Ectodermal cell (in vitro differentiated cells): ENCODE results near the gene LRRC18.

Experiments
- H3K27ac ChIP-seq: 2 replicates; pipeline ENCODE4 v1.7.0; 2013; ENCODE audit warnings: mild to moderate bottlenecking, low read depth, low read length; ENCODE audit not compliant: insufficient read depth, poor library complexity, severe bottlenecking
- H3K27me3 ChIP-seq: 2 replicates; pipeline ENCODE4 v1.7.0; 2013; ENCODE audit warnings: mild to moderate bottlenecking, low read length; ENCODE audit not compliant: insufficient read depth, control insufficient read depth, poor library complexity, severe bottlenecking
- H3K36me3 ChIP-seq: one replicate; pipeline ENCODE4 v1.7.0; 2013; ENCODE audit warnings: low read length; ENCODE audit not compliant: control insufficient read depth, insufficient read depth
- H3K4me1 ChIP-seq: one replicate; pipeline ENCODE4 v1.7.0; 2013; ENCODE audit warnings: low read length; ENCODE audit not compliant: control insufficient read depth, insufficient read depth
- H3K4me3 ChIP-seq: 2 replicates; pipeline ENCODE4 v1.7.0; 2013; ENCODE audit warnings: low read depth, low read length, control low read depth; ENCODE audit not compliant: insufficient read depth
- H3K9me3 ChIP-seq: 2 replicates; pipeline ENCODE4 v1.7.0; 2013; ENCODE audit warnings: mild to moderate bottlenecking, low read length, moderate library complexity; ENCODE audit not compliant: control insufficient read depth
- WGBS, 2 experiments: methylation state at CpG; one replicate each; pipeline ENCODE4 v1.1.7; 2013; ENCODE audit warnings: missing lambda C conversion rate in 2 of 2; 5-methylcytosine and 5-hydroxymethylcytosine counted together

Gene LRRC18

DNA sequence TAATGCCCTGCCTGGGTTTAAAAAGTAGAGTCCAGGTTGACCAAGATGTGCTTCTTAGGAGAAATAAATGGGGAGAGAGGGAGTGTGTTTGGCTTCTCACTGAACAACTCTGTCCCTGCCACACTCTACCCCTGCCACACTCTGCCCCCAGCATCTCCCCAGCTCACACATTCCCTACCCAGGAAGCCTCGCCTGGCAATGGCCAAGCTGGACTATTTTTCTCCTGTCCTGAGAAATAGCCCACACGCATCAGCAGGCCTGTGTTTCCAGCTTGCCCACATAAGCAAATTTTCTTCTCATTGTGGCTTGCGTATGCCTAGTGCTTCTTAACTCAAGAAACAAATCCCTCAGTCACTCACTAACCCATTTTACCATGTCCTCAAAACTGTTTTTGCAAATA, 1.8 kb downstream of the LRRC18 start:
- H3K4me1 ChIP-seq = peaks cover 9% of the 10 kb centered on the region
- H3K9me3 ChIP-seq = no peaks in the 10 kb centered on the region
- no peak overlapping the region for H3K27ac ChIP-seq
- H3K27me3 ChIP-seq = no peaks in the 10 kb centered on the region
- H3K4me3 ChIP-seq = no peak overlapping the region
- 91 to 94% methylated on average over 3 of the region's 3 CpGs for WGBS, 2 experiments
- H3K36me3 ChIP-seq = no peaks in the 10 kb centered on the region

DNA sequence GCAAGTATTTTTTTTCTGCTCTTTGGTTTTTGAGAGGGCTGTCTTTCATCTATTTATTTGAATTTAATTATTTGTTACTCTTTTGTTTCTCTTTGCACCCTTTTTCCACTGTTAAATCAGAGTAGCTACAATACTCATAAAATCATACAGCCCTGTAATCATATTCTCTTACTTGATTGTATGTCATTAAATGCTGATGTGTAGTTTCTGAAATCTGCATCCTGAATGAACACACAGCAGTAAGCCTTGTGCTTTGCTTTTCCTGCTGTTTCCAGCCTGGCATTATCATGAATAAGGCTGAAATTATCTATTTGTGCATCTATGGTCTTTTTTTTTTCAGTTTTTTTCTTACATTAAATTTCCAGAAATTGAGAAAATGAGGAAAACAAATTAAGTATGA, 4.1 kb downstream of the LRRC18 start:
- H3K9me3 ChIP-seq = no peaks in the 10 kb centered on the region
- no peak overlapping the region for H3K4me3 ChIP-seq
- no peaks in the 10 kb centered on the region for H3K27me3 ChIP-seq
- peaks cover 3% of the 10 kb centered on the region for H3K4me1 ChIP-seq
- no peaks in the 10 kb centered on the region for H3K36me3 ChIP-seq
- H3K27ac ChIP-seq = no peak overlapping the region

DNA sequence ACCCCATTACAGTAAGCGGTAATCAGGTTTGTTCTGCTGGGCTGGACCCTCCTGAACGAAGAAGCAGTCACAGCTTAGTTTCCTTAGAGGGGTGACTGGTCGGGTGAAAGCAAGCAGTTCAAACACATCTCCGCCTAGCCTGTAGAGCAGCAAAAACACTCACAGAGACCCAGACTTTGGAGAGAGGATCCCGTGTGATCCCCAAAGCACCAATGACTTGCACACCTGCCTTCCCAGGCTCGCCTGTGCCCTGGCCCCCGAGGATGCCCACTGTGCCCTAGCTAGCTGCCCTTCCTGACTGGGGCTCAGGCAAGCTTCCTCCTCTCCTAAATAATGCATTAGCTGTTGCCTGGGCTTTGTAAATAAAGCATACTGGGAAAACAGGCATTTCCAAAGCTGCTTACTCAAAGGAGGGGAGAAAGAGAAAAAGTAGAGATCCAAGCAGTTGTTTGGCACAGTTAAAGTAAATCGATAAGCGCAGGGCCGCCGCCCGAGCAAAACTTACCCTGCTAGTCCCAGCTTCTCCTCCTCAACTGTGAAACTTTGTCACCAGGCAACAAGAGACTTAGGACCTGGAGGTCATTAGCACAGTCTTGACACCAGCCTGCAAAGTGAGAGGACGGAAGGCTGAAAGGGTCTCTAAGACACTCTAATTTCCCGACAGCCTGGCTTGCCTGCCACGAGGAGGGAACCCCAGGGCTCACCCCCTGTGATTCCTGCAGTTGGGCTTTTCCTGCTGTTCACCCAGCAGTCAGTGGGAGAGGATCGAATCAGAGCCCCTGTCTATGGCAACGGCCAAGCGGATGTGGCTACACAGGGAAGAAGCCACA, 4.8 kb downstream of the LRRC18 start:
- H3K36me3 ChIP-seq = no peaks in the 10 kb centered on the region
- no peaks in the 10 kb centered on the region for H3K9me3 ChIP-seq
- no peak overlapping the region for H3K4me3 ChIP-seq
- 74 to 75% methylated on average over 18 of the region's 18 CpGs for WGBS, 2 experiments
- H3K27me3 ChIP-seq = no peaks in the 10 kb centered on the region
- H3K27ac ChIP-seq = no peak overlapping the region
- peaks cover 3% of the 10 kb centered on the region for H3K4me1 ChIP-seq

GRCh38 chr10:48932831-48933664, 6.6 kb downstream of the LRRC18 start:
- H3K4me1 ChIP-seq = peaks cover 3% of the 10 kb centered on the region
- H3K27ac ChIP-seq = no peak overlapping the region
- H3K27me3 ChIP-seq = no peaks in the 10 kb centered on the region
- no peak overlapping the region for H3K4me3 ChIP-seq
- no peaks in the 10 kb centered on the region for H3K9me3 ChIP-seq
- no peaks in the 10 kb centered on the region for H3K36me3 ChIP-seq
- 91 to 93% methylated on average over 7 of the region's 7 CpGs for WGBS, 2 experiments

- H3K36me3 ChIP-seq = no peaks in the 10 kb centered on the region
- WGBS, 2 experiments = 53 to 69% methylated on average over 4 of the region's 4 CpGs
- H3K27ac ChIP-seq = no peak overlapping the region
- H3K9me3 ChIP-seq = no peaks in the 10 kb centered on the region
- no peaks in the 10 kb centered on the region for H3K27me3 ChIP-seq
- H3K4me1 ChIP-seq = peaks cover 3% of the 10 kb centered on the region
- H3K4me3 ChIP-seq = no peak overlapping the region
Measured at GRCh38 chr10:48931188-48931587, 8.5 kb downstream of the LRRC18 start.

GRCh38 chr10:48929413-48929990, 10.1 kb downstream of the LRRC18 start:
- Histone ChIP-seq H3K4me1 (peaks cover 3% of the 10 kb centered on the region), H3K27me3 (no peaks in the 10 kb centered on the region), H3K4me3 (no peak overlapping the region), H3K9me3 (no peaks in the 10 kb centered on the region), H3K27ac (no peak overlapping the region), H3K36me3 (no peaks in the 10 kb centered on the region)
- WGBS, 2 experiments = 70 to 71% methylated on average over 5 of the region's 5 CpGs

DNA sequence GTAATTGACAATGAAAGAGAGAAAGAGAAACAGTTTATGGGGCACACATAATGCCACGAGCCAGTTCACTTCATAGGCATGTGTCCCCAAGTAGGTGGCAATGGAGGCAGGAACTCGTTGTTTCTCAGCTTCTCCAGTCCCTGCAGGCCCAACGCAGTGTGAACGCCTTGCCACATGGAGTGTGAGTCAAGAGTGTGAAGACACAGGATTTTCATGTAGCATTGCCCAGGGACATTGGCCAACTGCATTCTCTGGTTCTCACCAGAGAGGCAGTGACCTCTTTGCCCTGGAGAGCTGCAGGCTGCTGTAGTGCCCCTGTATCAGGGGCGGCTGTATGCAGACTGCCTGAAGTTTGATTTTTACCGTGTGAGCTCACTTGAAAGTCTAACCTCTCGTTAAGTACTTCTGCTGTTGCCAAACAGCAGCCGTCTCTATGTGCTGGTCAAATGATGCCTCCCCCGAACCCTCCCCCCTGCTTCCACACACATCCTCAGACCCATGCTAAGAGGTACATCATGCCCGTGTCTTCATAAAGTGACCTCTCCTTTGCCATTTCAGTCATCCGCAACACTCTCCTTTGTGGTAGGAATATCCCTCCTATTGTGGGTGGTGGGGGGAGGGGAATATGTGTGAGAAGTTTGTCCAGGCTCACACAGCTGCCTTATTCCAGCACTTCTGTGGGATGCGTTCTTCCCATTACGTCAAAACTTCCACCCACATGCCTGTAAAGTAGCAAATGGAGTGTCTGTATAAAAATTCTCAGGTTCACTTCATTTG, 12.7 kb downstream of the LRRC18 start:
- no peaks in the 10 kb centered on the region for H3K27me3 ChIP-seq
- H3K36me3 ChIP-seq = no peaks in the 10 kb centered on the region
- no peak overlapping the region for H3K27ac ChIP-seq
- WGBS, 2 experiments = 90 to 92% methylated on average over 11 to 13 of the region's 13 CpGs
- peaks cover 3% of the 10 kb centered on the region for H3K4me1 ChIP-seq
- H3K4me3 ChIP-seq = no peak overlapping the region
- no peaks in the 10 kb centered on the region for H3K9me3 ChIP-seq

- 89 to 93% methylated on average over 1 of the region's 1 CpG for WGBS, 2 experiments
- Histone ChIP-seq H3K9me3 (no peaks in the 10 kb centered on the region), H3K27ac (no peak overlapping the region), H3K27me3 (no peaks in the 10 kb centered on the region), H3K36me3 (no peaks in the 10 kb centered on the region), H3K4me3 (no peak overlapping the region), H3K4me1 (peaks cover 3% of the 10 kb centered on the region)
Measured at GRCh38 chr10:48926255-48926654, 13.4 kb downstream of the LRRC18 start.

DNA sequence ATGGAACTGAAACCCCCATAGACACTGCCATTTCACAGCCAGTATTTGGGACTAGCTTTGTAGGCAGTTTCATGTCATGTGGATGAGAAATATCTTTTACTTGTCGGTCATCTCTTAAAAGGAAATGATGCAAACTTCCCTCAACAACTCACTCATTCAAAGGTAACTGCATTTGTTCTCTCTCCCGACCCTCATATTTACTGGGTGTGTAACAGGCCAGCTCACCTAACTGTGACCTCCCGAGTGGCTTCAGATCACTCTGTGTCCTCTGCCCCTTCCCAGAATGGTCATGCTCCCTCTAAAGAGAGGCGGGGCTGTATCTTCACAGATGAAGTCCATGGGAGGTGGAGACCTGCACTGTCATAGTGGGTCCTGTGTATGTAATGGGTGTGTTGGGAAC, 14.7 kb downstream of the LRRC18 start:
- Histone ChIP-seq H3K4me3 (no peak overlapping the region), H3K36me3 (no peaks in the 10 kb centered on the region), H3K4me1 (no peaks in the 10 kb centered on the region), H3K27me3 (no peaks in the 10 kb centered on the region), H3K27ac (no peak overlapping the region), H3K9me3 (no peaks in the 10 kb centered on the region)
- WGBS, 2 experiments = 92% methylated on average over 4 of the region's 4 CpGs
